ENCODE measurements around the gene LRRC36.
"Not testable (repeated sequence)": the region's sequence is repeated elsewhere in the genome, so short reads cannot be mapped to it uniquely, and the experiment has no call there.

GRCh38 chr16:67352463-67352862, 25.8 kb downstream of the LRRC36 start:
- not testable (repeated sequence) for TF ChIP-seq POLR2A (IDR thresholded peaks at IDR 0.05; ENCODE audit: low read depth); CTCF (IDR thresholded peaks at IDR 0.05); POLR2AphosphoS5 (IDR thresholded peaks at IDR 0.05)

Measured in esophagus muscularis mucosa (tissue), 3 donors.